SK-N-MC (cell line): Measurements from ENCODE around the gene CEMIP.

Source experiments
- EZH2 ChIP-seq: fragments of 200-600 bp; sonication (generic); IDR thresholded peaks from one replicate; pipeline ENCODE4 v1.6.1; 2017; ENCODE audit warnings: antibody characterized with exemption
- FOXP2 ChIP-seq: optimal IDR thresholded peaks from 2 replicates; pipeline ENCODE3; 2011; ENCODE audit warnings: mild to moderate bottlenecking, moderate library complexity; ENCODE audit not compliant: insufficient read depth; ENCODE audit errors: extremely low read length, control extremely low read depth
- POLR2AphosphoS5 ChIP-seq: IDR thresholded peaks from 2 replicates; pipeline ENCODE4 v1.6.1; 2012; ENCODE audit warnings: mild to moderate bottlenecking, low read depth, low read length, borderline replicate concordance

DNA sequence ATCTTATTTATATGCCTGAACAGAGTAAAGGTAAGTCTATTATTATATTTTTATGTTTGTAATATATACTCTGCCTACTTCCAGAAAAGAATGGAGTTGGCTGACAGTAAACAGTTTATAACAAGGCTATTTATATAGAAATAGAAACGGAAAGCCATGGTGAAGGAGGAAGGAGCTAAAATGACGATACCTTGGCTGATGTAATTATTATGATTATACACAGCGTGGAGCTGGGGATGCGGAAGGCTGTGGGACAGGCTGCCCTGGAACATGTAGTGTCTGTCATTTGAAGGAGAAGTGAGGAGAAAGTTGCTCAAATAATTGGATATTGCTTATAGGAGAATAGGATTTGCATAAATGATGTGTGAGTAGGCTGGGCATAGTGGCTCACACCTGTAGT lies 37.8 kb downstream of the CEMIP start:
- no peak for TF ChIP-seq EZH2
- no peak for TF ChIP-seq POLR2AphosphoS5
- TF ChIP-seq FOXP2, result no peak
